ENCODE data around the gene ZC3H15.

The ZC3H15 gene

DNA sequence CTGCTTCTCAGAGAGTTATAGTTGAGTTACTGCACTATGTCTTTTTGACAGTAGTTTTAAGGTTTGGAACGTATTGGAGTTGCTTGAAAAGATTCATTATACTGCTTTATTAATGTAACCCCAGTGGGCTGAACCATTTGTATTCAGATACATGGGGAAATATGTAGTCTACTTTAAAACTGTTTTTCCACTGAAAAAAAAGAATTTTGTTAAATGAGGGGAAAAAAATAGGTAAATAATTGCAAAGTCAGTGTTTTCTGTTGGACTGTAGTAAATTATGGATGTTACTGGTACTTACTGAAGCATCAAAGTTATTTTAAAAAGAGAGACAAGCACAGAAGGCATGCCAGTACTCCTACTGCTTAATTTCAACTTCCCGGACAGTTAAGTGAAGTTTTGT lies 36.4 kb downstream of the ZC3H15 start:
- TF ChIP-seq, protein P1, sequence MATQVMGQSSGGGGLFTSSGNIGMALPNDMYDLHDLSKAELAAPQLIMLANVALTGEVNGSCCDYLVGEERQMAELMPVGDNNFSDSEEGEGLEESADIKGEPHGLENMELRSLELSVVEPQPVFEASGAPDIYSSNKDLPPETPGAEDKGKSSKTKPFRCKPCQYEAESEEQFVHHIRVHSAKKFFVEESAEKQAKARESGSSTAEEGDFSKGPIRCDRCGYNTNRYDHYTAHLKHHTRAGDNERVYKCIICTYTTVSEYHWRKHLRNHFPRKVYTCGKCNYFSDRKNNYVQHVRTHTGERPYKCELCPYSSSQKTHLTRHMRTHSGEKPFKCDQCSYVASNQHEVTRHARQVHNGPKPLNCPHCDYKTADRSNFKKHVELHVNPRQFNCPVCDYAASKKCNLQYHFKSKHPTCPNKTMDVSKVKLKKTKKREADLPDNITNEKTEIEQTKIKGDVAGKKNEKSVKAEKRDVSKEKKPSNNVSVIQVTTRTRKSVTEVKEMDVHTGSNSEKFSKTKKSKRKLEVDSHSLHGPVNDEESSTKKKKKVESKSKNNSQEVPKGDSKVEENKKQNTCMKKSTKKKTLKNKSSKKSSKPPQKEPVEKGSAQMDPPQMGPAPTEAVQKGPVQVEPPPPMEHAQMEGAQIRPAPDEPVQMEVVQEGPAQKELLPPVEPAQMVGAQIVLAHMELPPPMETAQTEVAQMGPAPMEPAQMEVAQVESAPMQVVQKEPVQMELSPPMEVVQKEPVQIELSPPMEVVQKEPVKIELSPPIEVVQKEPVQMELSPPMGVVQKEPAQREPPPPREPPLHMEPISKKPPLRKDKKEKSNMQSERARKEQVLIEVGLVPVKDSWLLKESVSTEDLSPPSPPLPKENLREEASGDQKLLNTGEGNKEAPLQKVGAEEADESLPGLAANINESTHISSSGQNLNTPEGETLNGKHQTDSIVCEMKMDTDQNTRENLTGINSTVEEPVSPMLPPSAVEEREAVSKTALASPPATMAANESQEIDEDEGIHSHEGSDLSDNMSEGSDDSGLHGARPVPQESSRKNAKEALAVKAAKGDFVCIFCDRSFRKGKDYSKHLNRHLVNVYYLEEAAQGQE (IDR thresholded peaks at IDR 0.05; ENCODE audit: low read depth), result no peak
- TF ChIP-seq TCF12 (IDR thresholded peaks at IDR 0.05; ENCODE audit: low read depth) (no peak), EGR1 (IDR thresholded peaks at IDR 0.05) (no peak), NFIC (IDR thresholded peaks at IDR 0.05) (no peak), TAF1 (IDR thresholded peaks at IDR 0.05; ENCODE audit: low read depth) (no peak), CREB1 (IDR thresholded peaks at IDR 0.05; ENCODE audit: low read depth) (no peak), TEAD4 (IDR thresholded peaks at IDR 0.05) (no peak), CEBPB (IDR thresholded peaks at IDR 0.05) (no peak), RAD21 (IDR thresholded peaks at IDR 0.05; ENCODE audit: low read depth) (no peak), EP300 (IDR thresholded peaks at IDR 0.05; ENCODE audit: borderline replicate concordance) (no peak), ZBTB7A (IDR thresholded peaks at IDR 0.05; ENCODE audit: low read depth) (no peak), FOXM1 (IDR thresholded peaks at IDR 0.05; ENCODE audit: borderline replicate concordance, low read depth) (no peak), YY1 (IDR thresholded peaks at IDR 0.05; ENCODE audit: low read depth) (no peak)
- TF ChIP-seq, protein P2, sequence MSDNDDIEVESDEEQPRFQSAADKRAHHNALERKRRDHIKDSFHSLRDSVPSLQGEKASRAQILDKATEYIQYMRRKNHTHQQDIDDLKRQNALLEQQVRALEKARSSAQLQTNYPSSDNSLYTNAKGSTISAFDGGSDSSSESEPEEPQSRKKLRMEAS (IDR thresholded peaks at IDR 0.05), result no peak
- TF ChIP-seq, protein P3, sequence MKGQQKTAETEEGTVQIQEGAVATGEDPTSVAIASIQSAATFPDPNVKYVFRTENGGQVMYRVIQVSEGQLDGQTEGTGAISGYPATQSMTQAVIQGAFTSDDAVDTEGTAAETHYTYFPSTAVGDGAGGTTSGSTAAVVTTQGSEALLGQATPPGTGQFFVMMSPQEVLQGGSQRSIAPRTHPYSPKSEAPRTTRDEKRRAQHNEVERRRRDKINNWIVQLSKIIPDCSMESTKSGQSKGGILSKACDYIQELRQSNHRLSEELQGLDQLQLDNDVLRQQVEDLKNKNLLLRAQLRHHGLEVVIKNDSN (IDR thresholded peaks at IDR 0.05), result no peak

DNA sequence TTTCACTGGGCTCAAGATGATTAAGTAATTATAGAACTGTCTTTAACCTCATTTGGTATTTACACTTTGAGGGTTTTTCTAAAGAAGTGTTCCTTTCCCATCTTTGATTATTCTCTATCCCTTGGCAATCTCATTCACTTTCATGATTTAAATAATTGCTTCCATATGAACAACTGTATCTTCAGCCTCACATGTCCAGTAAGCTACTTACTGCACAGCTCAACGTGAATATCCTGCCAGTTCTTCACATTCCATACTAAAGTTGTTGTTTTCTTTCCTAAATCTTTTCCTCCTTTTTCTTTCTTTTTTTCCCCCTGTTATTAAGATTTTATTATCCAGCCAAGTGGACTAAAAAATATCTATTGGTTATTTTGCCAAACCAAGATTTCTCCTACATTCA lies 37.7 kb downstream of the ZC3H15 start:
- TF ChIP-seq CEBPB (IDR thresholded peaks at IDR 0.05) (no peak), TEAD4 (IDR thresholded peaks at IDR 0.05) (no peak), FOXM1 (IDR thresholded peaks at IDR 0.05; ENCODE audit: borderline replicate concordance, low read depth) (no peak), TCF12 (IDR thresholded peaks at IDR 0.05; ENCODE audit: low read depth) (no peak), EP300 (IDR thresholded peaks at IDR 0.05; ENCODE audit: borderline replicate concordance) (no peak), RAD21 (IDR thresholded peaks at IDR 0.05; ENCODE audit: low read depth) (no peak), EGR1 (IDR thresholded peaks at IDR 0.05) (no peak)
- TF ChIP-seq, protein P1 (IDR thresholded peaks at IDR 0.05; ENCODE audit: low read depth), result no peak
- TF ChIP-seq, protein P2 (IDR thresholded peaks at IDR 0.05), result no peak

DNA sequence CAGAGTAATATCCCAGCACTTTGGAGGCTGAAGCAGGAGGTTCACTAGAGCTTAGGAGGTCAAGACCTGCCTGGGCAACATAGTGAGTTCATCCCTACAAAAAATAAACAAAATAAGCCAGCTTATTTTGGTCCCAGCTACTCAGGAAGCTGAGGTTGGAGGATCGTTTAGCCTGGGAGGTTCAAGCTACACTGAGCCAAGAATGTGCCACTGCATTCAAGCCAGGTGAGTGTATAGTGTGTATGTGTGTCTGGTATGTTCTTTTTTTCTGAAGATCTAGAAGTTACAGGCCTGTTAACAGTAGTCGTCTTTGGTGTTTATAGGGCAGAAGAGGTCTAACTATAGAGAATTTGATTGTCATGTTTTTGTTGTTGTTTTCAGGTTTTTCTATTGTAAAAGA lies 40.2 kb downstream of the ZC3H15 start:
- TF ChIP-seq NFIC (IDR thresholded peaks at IDR 0.05) (no peak), ZBTB7A (IDR thresholded peaks at IDR 0.05; ENCODE audit: low read depth) (no peak), YY1 (IDR thresholded peaks at IDR 0.05; ENCODE audit: low read depth) (no peak), TEAD4 (IDR thresholded peaks at IDR 0.05) (no peak), EGR1 (IDR thresholded peaks at IDR 0.05) (no peak), CREB1 (IDR thresholded peaks at IDR 0.05; ENCODE audit: low read depth) (no peak), FOXM1 (IDR thresholded peaks at IDR 0.05; ENCODE audit: borderline replicate concordance, low read depth) (no peak), EP300 (IDR thresholded peaks at IDR 0.05; ENCODE audit: borderline replicate concordance) (no peak), CEBPB (IDR thresholded peaks at IDR 0.05) (no peak), RAD21 (IDR thresholded peaks at IDR 0.05; ENCODE audit: low read depth) (no peak), TAF1 (IDR thresholded peaks at IDR 0.05; ENCODE audit: low read depth) (no peak), TCF12 (IDR thresholded peaks at IDR 0.05; ENCODE audit: low read depth) (no peak)
- TF ChIP-seq, protein P1 (IDR thresholded peaks at IDR 0.05; ENCODE audit: low read depth), result no peak
- TF ChIP-seq, protein P3 (IDR thresholded peaks at IDR 0.05), result no peak
- TF ChIP-seq, protein P2 (IDR thresholded peaks at IDR 0.05), result no peak

DNA sequence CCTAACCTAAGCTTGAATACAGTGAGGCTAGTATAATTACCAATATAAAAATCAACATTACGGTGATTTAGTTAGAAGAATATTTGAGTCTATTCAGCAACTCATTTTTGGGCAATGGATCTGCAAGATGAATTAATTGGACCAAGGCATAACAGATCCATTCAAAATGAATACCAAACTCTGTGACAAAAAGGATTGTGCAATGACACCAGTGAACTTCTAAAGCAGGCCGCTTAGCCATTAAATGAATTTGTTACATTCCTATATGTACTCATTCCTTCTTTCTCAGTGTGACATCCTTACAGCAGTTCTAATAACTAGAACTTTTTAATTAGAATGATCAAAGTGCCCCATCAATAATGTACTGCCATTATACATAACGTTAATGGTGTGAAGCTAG lies 44.3 kb downstream of the ZC3H15 start:
- TF ChIP-seq CEBPB (IDR thresholded peaks at IDR 0.05) (0 out of 2 replicates have a peak, but pooled peaks have one; percentile 25), FOXM1 (IDR thresholded peaks at IDR 0.05; ENCODE audit: borderline replicate concordance, low read depth) (no peak)

Data from Ishikawa (cell line).